ENCODE results near the gene NKPD1. TPM values are rescaled to one million over a fixed set of nuclear protein-coding genes. Genes with fewer than 3 reads are reported as not detected.

NKPD1 gene, protein sequence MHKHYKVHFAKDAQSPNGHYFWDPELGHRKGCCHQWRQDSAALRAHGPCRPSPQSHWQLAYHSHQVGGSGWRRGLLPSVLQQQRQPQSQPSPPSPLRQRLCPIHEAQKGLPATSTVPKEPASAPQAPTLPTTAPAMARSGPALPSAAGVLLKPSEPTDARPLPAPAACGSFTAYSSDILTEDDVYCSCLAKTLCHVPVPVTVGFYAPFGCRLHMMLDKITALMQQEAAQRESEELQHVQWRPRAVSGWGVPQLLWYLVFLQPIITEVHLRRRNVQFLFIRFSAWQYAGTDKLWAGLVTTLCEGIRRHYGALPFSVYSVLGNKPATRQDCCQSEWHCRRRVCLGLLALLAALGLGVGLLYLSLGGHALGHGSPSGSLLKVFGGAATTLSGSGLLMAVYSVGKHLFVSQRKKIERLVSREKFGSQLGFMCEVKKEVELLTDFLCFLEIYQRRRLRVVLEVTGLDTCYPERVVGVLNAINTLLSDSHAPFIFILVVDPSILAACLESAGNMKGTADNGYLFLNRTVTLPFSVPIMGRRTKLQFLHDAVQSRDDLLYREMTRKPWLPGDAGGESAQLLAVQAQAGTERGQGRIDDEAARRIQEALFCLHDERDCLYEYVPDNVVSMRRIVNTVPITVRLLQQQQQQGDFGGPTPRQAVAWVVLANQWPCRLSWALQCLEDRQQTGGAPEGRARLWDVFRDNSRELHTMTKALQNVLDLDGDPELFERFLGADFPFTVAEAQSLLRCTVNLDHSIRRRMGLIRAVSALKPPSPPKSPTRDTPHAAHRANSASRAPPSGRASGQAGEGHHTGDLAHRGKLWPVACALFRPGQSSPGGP
- total RNA-seq: under 0.01 and 0.66 TPM in 2 replicates

DNA sequence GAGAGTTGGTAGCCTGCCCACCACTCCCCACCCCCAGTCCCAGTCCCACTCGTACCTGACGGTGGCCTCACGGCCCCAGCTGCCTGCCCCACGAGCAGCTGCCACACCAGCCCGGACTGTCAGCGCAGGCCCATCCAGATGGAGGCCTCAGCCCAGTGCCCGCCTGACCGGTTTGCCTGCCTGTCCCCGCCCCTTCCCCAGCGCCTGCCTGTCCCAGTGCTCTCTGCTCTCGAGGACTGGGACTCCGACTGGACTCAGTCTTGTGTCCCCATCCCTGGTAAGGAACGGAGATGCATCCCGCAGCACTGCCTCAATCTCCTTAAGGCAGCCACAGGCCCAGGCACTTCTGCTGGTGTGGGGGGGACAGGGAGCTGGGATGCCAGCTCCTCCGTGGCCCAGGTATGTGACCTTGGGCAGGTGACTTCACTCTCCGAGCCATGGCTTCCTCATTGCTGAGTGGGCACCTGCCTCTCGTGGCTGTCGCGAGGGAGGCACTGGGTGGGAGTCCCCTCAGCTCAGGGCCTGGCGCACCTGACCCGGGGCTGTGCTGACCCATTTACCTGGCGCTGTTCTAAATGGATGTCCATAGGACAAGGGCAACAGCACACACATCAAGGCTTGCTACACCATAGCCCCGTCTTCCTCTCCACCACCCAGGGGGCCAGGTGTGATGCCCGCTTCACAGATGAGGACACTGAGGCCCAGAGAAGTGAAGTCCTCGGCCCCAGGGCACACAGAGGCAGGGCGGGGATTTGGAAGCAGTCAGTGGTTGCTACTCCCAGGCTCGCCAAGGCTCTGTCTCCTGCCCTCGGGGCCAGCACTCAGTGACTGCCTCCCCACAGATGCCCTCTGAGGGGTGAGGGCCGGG lies at the start of gene NKPD1:
Gene NKPD1 (minus strand): TSS at position 113 of the 868 bp plus-strand sequence. CDS start 832 bp downstream, outside the sequence.

DNA sequence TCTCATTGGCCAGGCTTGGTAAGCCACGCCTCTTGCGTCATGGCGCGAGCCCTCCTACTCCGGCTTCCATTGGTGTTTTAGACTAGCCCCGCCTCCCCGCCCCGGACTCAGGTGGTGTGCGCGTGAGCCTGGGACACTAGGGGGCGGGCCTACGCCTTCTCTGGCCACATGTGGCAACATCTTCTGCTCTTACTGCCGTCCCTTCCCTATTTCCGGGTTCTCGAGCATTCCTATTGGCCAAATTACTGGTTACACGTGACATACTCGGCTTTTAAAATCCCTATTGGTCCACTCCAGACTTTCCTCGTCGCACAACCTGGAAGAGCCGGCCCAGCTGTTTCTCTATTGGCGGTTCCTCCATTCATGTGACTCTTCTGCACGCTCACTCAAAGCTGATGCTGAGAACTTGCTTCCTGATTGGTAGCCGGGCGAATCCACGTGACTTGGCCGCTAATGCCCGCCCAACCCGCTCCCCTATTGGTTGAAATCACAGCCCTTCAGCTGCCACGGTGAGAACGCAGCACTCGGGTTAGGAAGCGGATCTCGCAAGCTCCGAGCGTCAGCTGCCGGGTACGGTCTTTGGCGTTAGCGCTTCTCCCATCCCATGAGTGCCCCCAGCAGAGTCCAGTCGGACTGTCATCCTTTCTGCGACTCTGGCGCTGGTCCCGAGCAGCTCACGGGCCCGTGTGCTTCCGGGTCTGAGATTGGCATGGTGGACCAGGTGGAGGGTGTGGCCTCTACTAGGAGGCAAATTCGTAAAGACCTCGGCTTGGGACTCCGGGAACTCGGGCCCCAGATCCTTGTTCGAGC lies 17.7 kb upstream of the NKPD1 start, which contains the start of gene BLOC1S3:
Gene BLOC1S3 (plus strand): TSS at position 523 of the 810 bp plus-strand sequence. CDS start 513 bp downstream, outside the sequence.

DNA sequence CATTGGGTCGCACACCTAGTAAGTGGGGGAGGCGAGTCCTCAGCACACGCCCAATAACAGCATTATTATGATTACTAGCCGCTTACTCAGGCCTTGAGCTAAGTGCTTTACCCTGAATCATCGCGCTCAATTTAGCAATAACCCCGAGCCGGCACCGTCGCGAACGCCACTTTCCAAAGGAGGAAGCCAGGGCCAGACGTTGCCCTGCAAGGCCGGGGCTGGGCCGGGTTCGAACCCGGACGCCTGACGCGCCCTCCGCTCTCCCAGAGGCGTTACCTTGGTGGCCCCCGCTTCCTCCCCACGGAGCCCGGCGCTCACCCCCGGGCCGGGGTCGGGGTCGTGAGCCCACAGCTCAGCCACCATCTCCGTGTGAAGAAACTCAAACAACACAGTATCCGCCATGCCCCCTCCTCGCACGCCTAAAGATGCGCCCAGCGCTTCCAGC lies 17.1 kb upstream of the NKPD1 start, which contains the start of gene TRAPPC6A:
Gene TRAPPC6A (minus strand): TSS at position 421 of the 445 bp plus-strand sequence. CDS start 19 bp downstream, at position 402.

Other genes with a start within 250 kb of the NKPD1 start
- gene APOC1, start 246.4 kb downstream of the NKPD1 start, total RNA-seq: 0.58 and 0.99 TPM in 2 replicates
- gene APOC4, start 218.7 kb downstream of the NKPD1 start, total RNA-seq: not detected in 2 replicates
- gene APOC2, start 214.9 kb downstream of the NKPD1 start, total RNA-seq: not detected in 2 replicates
- gene CLPTM1, start 205.6 kb downstream of the NKPD1 start, total RNA-seq: 42.9 and 94.9 TPM in 2 replicates
- gene RELB, start 159.5 kb downstream of the NKPD1 start, total RNA-seq: 4.1 and 19.0 TPM in 2 replicates
- 11.4 and 25.5 TPM in 2 replicates for gene CLASRP, start 121.9 kb downstream of the NKPD1 start, total RNA-seq
- gene ZNF296, start 84.5 kb downstream of the NKPD1 start, total RNA-seq: 0.17 and 0.29 TPM in 2 replicates
- gene GEMIN7, start 81.7 kb downstream of the NKPD1 start, total RNA-seq: 21.1 and 22.2 TPM in 2 replicates
- gene PPP1R37, start 67.8 kb downstream of the NKPD1 start, total RNA-seq: 39.7 and 66.0 TPM in 2 replicates
- gene TRAPPC6A, start 17.3 kb upstream of the NKPD1 start, total RNA-seq: 6.1 and 8.3 TPM in 2 replicates
- gene BLOC1S3, start 17.8 kb upstream of the NKPD1 start, total RNA-seq: 8.9 and 13.1 TPM in 2 replicates
- 0.17 TPM in 1 of 2 replicates, not detected in the other for gene EXOC3L2, start 84.4 kb upstream of the NKPD1 start, total RNA-seq
- gene MARK4, start 90.3 kb upstream of the NKPD1 start, total RNA-seq: 12.5 and 16.0 TPM in 2 replicates
- not detected in 2 replicates for gene CKM, start 161.9 kb upstream of the NKPD1 start, total RNA-seq
- under 0.01 TPM in 2 replicates for gene KLC3, start 179.8 kb upstream of the NKPD1 start, total RNA-seq
- 18.0 and 28.1 TPM in 2 replicates for gene ERCC2, start 209.6 kb upstream of the NKPD1 start, total RNA-seq
- gene PPP1R13L, start 244.1 kb upstream of the NKPD1 start, total RNA-seq: 1.5 and 2.2 TPM in 2 replicates
- gene POLR1G, start 245.7 kb upstream of the NKPD1 start, total RNA-seq: 2.9 and 4.3 TPM in 2 replicates

Measured in smooth muscle cell of trachea (primary cell).